ENCODE measurements around the gene ZC3H14. TPM values are rescaled to one million over a fixed set of nuclear protein-coding genes. Genes with fewer than 3 reads are reported as not detected.

The ZC3H14 gene
- total and polyA plus RNA-seq, 9 of the 15 experiments (the other 6 are each of a cell fraction or from before 2014, with no cell fraction given) = 21.1 to 109 (median 45.3) TPM

- FAIRE-seq (no peak), ATAC-seq (no peak), DNase-seq (ENCODE audit: extremely low read depth in 1 of 4, low spot score in 3 of 4) (no peak)
- H3K4me2 ChIP-seq (ENCODE audit: insufficient read depth, low read length) = no peak overlapping the region
- intact Hi-C loops (cut with micrococcal nuclease) (no loop called here), in situ Hi-C loops (cut with MboI) (no loop called here)
- H3K4me3 ChIP-seq = no peak overlapping the region
- H3K9me1 ChIP-seq (ENCODE audit: control insufficient read depth, insufficient read depth, low read length) = no peaks in the 10 kb centered on the region
- no peak overlapping the region for H3K27ac ChIP-seq (ENCODE audit: extremely low read depth, low read depth, low read length)
- no peaks in the 10 kb centered on the region for H3K9me3 ChIP-seq (replicated peaks; ENCODE audit: control insufficient read depth, insufficient read depth, low read depth, low read length)
- H2AFZ ChIP-seq (ENCODE audit: low read depth, low read length) = no peak overlapping the region
- H3K4me1 ChIP-seq (replicated peaks in 1 of 2; ENCODE audit: control insufficient read depth in 2 of 2, insufficient read depth in 2 of 2, low read length in 2 of 2) = no peaks in the 10 kb centered on the region
- peaks cover 81% of the 10 kb centered on the region for H3K36me3 ChIP-seq (ENCODE audit: control insufficient read depth, insufficient read depth, low read length)
- H3K27me3 ChIP-seq (ENCODE audit: control insufficient read depth in 2 of 2, insufficient read depth in 2 of 2, low read length in 2 of 2) = no peaks in the 10 kb centered on the region
- H3K9ac ChIP-seq (ENCODE audit: insufficient read depth in 1 of 2, low read depth in 2 of 2, low read length in 2 of 2) = no peak overlapping the region
- POLR2A ChIA-PET = interaction anchor here (0.9 kb wide), 1 partner anchor 16 kb away, joined by 3 read pairs; no protein-coding TSS in a partner anchor
- CTCF ChIA-PET (ENCODE audit: low intra/inter-chr PET ratio) = no interaction called here
- WGBS (ENCODE audit: insufficient coverage, low coverage, missing lambda C conversion rate) = 90% methylated on average over 2 of the region's 2 CpGs
- BruUV-seq (replicated peaks) = no TSS peak
- no peaks in the 10 kb centered on the region for H3K79me2 ChIP-seq (ENCODE audit: control insufficient read depth, insufficient read depth, low read length)
- no peaks in the 10 kb centered on the region for H4K20me1 ChIP-seq (replicated peaks; ENCODE audit: control insufficient read depth, insufficient read depth, low read length)
- TF ChIP-seq GATAD2A (IDR thresholded peaks at IDR 0.05) (no peak), ZBTB33 (CRISPR knock-in tag; IDR thresholded peaks at IDR 0.05) (no peak), ZNF318 (IDR thresholded peaks at IDR 0.05; ENCODE audit: borderline replicate concordance in 1 of 2, low read depth in 1 of 2) (no peak), ZNF740 (CRISPR knock-in tag; IDR thresholded peaks at IDR 0.05) (no peak), ZNF740 (tag; IDR thresholded peaks at IDR 0.05) (no peak), NR2F6 (CRISPR knock-in tag; IDR thresholded peaks at IDR 0.05) (no peak)
Measured at GRCh38 chr14:88598097-88598675, 35.3 kb downstream of the ZC3H14 start.

Measured in K562 (cell line).